ENCODE data around the gene CRYGC.
"Not testable (repeated sequence)": the region's sequence is repeated elsewhere in the genome, so short reads cannot be mapped to it uniquely, and the experiment has no call there.

Gene CRYGC

DNA sequence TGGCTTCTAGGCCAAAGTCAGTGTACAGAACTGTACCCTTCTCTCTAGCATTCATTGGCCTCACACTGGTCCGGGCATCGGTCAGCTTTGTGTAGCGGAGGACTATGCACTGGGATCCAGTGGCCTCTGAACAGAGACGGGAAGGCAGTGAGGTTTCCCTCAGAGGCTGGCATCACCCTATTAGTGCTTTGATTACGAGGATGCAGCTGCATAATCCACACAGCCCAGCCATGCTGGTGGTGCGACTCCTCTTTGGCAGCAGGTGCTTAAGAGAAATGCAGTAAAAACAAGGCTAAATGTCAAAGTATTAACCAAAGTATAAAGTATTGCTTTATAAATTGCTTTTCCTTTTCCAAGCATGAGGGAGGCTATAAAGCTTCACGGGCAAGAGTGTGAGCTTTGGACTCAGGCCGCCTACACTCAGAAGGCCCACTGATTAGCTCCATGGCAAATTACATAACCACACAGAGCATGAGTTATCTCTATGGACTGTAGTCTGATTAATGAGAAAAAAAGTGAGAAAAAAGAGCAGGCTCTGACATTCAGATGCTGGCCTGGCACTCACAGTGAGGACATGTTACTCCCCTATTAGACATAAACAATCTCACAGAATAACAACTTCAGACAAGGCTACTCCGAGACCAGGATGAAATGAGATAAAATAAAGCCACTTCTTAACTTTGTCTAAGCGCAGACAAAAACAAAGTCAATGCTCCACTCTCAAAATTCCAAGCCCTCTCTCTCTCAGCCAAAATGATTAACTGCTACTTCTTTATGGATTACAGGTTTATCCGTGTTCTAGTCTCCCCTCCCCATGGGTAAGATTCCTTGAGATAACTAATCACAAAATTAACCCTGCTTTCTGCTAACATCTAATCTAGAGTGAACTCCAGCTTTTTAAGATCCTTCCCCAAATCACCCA, 6.4 kb upstream of the CRYGC start:
- no peak for DNase-seq

GRCh38 chr2:208134928-208135586, 5.4 kb upstream of the CRYGC start:
- no peak for DNase-seq

DNA sequence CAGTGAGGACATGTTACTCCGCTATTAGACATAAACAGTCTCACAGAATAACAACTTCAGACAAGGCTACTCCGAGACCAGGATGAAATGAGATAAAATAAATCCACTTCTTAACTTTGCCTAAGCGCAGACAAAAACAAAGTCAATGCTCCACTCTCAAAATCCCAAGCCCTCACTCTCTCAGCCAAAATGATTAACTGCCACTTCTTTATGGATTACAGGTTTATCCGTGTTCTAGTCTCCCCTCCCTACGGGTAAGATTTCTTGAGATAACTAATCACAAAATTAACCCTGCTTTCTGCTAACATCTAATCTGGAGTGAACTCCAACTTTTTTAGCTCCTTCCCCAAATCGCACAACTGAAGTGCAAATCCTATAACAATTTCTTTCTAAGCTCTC, 1.1 kb upstream of the CRYGC start:
- no peak for DNase-seq

- no peak for DNase-seq
Observed at GRCh38 chr2:208128136-208128535, 1.5 kb downstream of the CRYGC start.

GRCh38 chr2:208127090-208127489, 2.5 kb downstream of the CRYGC start:
- DNase-seq = no peak

DNA sequence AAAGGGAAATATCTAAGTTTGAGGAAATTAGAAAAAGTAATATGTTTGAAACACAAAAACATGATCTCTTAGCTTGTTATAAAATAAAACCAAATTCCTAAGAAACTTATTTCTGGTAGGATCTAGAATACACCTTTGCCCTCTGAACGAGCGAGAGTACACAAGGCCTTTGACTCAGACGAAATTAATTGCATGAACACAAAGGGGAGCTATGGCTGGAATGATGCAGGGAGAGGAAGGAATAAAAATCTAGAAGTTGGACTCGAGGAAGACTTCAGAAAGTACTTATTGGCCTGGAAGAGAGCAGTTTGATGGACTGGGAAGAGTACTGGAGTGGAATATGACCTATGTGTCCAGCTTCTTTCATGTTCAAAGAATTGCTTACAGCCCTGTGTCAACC, 4.4 kb downstream of the CRYGC start:
- DNase-seq = no peak

GRCh38 chr2:208124013-208124715, 5.5 kb downstream of the CRYGC start, which contains the start of gene CRYGD:
TSS of gene CRYGD (minus strand) at chr2:208124524. CDS start at chr2:208124473, 51 bp downstream.
- DNase-seq = not testable (repeated sequence)

DNA sequence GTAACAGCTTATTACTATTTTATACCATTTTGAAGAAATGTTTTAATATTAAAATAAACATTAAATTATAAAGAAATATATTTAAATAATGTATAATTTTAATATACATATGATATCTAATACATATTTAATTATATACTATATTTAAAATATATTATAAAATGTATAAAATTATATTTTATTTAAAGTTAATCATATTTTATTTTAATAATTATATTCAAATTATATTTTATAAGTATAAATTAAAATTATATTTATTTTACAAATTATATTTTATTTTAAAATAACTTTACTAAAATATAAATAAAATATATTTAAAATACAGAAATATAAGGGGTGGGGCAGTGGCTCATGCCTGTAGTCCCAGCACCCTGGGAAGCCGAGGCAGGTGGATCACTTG, 7.4 kb downstream of the CRYGC start:
- DNase-seq = no peak

GRCh38 chr2:208118918-208119317, 10.7 kb downstream of the CRYGC start:
- DNase-seq = no peak

DNA sequence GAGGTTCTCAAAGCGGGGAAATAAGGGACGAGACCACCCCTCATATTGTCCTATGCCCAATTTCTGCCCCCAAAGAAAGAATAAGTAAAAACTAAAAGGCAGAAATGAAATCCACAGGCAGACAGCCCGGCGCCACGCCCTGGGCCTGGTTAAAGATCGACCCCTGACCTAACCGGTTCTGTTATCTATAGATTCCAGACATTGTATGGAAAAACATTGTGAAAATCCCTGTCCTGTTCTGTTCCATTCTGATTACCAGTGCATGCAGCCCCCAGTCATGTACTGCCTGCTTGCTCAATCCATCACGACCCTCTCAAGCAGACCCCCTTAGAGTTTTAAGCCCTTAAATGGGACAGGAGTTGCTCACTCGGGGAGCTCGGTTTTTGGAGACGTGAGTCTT, 12.2 kb downstream of the CRYGC start:
- DNase-seq = not testable (repeated sequence)

DNA sequence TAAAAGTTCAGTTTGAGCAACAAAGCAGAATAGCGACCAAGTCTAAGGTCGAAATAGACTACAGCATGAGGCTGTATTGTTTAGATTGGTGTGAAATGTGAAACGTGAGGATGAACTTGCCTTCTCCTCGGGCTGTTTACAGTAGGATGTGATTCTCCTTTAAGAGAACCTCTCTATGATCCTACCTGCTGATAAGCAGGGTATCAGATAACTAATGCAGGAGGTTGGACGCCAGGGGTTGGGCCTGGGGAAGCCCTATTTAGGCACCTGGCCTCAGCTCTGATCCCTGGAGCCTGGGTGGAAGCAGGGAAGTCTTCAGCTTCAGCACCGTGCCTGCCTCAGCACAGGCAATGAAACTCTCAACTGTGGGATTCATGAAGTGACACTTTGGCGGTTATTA, 16.7 kb downstream of the CRYGC start:
- DNase-seq = no peak

DNA sequence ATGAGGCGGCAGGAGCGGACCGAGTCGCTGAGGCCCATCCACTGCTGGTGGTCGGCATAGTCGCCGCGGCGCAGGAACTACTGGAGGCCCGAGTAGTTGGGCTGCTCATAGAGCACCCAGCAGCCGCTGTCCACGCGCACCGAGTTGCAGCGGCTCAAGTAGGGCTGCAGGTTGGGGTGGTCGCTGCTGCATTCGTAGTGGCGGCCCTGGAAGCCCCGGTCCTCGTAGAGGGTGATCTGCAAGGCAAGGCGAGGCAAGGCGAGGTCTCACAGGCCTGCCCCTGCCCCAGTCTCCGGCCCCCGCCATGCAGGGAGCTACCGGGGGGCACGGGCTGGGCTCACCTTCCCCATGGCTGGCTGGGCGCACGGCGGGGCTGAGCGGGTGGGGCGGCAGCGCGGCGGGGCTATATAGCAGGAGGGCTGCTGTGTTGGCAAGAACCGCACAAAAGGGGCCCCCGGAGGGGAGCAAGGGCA, 17.3 kb downstream of the CRYGC start:
- DNase-seq = peak; percentile 24

DNA sequence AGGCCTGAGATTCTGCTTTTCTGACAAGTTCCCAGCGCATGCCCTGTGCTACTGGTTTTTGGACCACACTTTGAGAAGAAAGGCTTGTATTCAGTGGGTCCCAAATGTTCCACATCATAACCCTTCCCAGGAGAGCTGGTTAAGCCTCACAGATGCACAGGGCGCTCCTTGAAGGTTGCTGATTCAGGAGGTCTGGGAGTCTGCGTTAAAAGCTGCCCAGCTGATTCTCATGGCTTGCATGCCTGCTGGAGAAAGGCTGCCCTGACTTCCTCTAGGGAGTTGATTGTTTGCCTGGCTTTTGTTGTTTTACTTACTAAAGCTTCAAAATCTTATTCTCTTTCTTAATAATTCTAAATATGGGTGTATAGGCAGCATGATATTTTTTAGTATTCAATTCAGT, 26.0 kb downstream of the CRYGC start:
- DNase-seq = no peak

DNA sequence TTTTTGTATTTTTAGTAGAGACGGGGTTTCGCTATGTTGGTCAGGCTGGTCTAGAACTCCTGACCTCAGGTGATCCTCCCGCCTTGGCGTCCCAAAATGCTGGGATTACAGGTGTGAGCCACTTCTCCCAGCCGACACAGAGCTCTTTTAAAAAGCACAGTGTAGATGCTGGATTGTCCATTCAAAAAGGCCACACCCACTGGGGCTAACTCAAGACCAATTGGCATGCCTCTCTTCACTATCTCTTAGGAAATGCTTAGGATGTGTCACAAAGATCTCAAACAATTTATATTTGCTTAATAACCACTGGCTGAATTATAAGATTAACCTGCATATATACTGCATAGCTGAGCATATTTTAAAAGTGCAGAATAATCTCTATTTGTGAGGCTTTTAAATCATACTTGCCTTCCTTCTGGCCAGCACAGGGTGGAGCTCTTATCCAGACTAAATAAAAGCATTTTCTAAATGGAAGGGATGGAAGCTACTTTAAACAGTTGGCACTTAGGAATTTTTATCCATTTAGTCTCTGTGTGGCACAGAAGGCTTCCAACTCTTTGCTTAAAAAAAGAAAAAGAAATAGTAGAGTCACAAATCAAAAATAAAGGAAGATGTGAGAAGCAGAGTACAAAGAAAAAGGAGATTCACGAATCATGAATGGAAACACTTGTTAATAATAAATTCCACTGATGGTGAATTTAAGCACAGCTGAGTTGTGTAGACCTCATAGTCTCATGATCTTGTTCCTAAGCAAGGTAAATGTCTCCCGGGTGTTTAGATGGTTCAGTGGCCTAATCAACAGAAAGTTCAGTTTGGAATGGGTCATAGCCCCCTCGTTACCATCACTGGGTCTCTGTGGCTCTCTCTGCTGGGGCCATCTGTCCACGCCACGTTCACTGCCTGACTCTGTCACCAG, 27.7 kb downstream of the CRYGC start:
- no peak for DNase-seq

GRCh38 chr2:208099682-208100470, 29.8 kb downstream of the CRYGC start:
- DNase-seq = no peak

- not testable (repeated sequence) for DNase-seq
Observed at GRCh38 chr2:208098701-208099100, 30.9 kb downstream of the CRYGC start.

DNA sequence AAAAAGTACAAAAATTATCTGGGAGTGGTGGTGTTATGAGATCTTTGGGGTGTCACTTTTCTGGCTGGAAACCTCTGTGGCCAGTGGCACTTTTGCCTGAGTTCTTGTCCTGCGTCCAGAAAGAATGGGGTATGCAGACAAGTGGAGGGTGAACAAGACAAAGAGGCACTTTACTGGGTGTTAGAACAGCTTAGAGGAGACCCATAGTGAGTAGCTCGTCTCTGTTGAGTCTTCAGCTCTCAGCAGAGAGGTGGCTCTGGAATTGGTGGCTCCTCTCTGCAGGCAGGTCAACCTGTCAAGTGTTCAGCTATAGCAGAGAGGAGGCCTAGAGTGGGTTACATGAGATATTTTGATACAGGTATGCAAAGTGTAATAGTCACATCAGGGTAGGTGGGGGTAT, 31.4 kb downstream of the CRYGC start:
- no peak for DNase-seq

GRCh38 chr2:208097801-208098200, 31.8 kb downstream of the CRYGC start:
- DNase-seq = no peak

DNA sequence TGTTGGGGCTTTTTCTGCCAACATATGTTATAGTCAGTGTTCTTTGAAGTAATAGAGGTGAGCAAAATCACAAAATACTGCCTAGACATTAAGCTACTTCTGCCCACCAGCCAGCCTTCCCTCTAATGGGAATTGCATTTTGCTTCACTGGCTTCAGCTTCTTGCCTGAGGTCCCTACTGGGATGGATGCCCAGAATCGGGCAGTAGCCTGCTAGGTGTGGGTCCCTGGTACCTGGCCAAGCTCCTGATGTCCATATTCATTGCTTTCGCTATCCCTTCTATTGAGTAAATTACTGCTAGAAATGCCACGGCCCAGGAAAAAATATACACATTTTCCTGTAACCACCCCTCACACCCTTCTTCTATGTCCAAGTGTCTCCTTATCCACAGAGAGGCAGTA, 32.3 kb downstream of the CRYGC start:
- DNase-seq = no peak

- no peak for DNase-seq
Observed at GRCh38 chr2:208096080-208096479, 33.5 kb downstream of the CRYGC start.

GRCh38 chr2:208093128-208093527, 36.5 kb downstream of the CRYGC start:
- no peak for DNase-seq

Data from femur (tissue), 1 donor.